ENCODE measurements around the gene COTL1.
"Not testable (repeated sequence)": the region's sequence is repeated elsewhere in the genome, so short reads cannot be mapped to it uniquely, and the experiment has no call there.

COTL1 gene

DNA sequence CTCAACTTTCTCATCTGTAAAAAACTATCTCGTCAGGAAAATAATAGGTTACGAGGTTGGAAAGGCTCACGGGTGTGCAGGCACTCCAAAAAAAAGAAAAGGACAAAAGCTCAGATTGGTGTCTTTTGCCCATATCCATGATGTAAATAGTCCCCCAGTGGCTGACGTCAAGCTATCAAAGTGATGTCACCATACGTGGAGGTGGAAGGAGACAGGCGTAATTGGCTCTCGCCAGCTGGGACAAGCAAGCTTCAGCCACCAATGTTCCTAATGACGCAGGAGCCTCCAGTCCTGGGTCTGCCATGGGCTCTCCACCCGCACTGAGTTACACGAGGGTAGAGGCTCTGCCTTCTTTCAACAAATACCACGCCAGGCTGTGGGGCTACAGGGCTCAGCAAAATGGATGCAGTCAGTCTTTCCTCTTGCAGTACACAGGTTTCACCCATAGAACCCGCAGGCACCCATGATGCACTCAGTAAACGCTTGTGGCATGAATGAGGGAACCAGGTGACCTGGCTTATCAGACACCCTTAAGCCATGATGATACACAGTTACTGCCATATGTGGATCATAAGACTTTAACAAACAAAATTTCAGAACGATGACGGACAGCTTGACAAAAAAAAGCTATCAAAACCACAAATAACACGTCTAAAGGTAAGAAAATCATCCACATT, 50.5 kb downstream of the COTL1 start:
- DNase-seq = no peak

DNA sequence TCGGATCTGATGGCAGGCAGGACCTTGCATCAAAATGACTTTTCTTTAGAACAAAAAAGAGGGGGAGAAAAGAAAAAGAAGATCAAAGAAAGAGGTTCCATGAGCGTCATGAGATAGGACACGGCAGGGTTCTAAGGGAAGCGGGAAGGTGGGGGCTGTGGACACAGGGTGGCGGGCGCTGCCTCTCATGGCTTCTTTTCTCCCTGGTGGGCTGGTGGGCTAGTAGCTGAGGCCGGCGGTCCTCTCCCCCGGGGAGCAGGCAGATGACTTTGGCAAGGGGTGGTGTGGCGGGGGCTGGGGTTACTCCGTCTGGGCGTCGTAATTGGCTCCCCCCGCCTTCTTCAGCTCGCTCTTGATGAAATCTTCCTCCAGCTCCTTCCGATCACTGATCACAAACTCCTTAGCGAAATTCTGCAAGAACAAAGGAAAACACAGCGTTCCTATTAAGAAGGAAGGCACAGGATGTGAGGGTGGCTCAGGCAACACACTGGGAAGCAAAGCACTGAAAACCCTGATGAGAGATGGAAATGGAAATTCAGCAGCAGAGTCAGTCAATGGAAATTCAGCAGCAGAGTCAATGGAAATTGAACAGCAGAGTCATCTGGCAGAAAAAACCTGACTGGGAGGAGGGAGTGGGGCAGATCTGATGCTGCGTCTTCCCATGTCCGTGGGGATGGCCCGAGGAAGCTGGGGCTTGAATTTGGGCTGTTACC, 51.2 kb downstream of the COTL1 start:
- DNase-seq = no peak

DNA sequence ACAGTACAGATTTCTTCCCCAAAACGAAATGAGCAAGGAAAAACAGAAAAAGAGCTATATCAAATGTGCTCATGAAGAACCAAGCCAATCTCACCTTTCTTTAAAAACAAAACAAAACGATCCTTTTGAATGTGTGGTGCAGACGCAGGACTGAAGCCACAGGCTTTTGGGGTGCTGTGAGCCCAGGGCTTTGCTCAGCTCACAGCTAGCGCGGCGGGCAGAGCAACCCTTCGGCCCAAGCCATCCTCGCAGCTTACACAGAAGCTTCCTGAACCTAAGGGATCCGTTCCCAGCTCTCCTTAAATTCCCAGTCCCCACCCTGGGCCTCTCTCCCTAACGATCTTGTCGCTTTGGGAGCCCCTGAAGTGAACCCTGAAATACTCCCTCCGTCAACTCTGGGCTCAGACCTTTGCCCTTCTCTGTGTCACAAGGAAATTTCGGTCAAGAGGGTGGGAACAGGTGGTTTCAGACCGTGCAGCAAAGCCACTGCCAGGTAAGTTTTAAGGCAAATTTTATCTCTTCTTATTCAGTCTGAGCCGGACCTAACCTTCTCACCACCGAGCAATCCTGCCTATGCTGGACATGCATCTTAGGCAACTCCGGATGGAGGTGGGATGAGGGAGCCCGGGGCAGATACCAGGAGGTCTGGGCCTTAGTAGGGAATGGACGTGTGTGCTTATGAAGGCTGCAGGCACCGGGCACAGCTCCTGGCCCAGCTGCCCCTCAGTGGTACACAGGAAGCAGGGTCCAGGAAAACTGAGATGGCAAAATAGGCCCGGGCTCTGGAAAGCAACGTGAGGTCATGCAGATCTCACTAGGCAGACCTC, 52.0 kb downstream of the COTL1 start:
- no peak for DNase-seq

GRCh38 chr16:84563786-84564420, 54.0 kb downstream of the COTL1 start:
- no peak for DNase-seq

DNA sequence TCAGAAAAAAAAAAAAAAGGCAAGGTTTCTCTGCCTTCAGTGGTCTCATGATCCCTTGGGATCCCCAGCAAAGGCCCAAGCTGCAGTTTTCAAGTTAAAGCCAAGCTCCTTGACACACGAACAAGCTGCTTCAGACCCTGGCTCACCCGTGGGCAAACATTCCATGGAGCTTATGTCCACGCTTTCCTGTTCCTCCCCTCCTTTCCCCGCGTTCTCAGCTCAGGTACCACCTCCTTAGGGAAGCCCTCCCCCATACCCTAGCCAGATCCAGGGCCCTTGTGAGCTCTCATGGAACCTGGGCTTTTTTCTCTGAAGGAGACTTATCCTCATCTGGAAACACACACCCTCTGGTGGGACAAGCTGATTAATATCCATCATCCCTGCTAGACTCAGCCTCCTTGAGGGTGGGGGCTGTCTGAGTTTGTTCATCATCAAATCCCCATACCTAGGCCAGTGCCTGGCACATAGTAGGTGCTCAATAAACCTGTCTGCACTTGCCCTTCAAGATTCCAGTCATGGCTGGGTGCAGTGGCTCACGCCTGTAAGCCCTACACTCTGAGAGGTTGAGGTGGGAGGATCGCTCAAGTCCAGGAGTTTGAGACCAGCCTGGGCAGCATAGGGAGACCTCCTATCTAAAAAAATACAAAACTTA, 54.7 kb downstream of the COTL1 start:
- DNase-seq = no peak

DNA sequence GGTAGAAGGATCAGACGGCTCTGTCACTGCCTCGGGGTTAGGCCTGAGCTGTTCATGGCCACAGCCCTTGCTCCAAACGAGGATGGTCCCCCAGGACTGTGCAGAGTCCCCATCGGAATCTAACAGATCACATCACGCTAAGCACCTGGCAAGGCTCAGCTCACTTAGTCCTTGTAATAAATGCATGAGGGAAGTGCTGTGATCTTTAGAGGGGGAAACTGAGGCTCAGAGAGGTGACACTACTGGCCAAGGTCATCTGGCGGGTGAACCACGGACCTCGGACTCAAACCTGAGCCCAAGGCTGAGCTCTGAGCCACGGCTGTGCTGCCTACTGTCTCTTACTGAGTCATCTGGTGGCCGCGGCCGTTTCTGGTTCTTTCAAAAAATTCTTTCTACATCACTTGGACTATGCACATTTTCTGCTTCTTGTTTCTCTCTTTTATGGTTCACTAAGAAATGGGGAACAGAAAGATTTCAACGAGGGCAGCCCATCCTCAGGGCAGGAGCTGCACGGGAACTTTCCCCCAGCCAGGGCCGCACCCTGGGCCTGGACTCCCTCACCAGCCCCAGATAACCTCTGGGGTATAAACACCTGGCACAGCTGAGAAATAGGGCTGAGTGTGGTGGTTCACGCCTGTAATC, 55.6 kb downstream of the COTL1 start:
- no peak for DNase-seq

- DNase-seq = no peak
Observed at GRCh38 chr16:84561291-84561690, 56.6 kb downstream of the COTL1 start.

DNA sequence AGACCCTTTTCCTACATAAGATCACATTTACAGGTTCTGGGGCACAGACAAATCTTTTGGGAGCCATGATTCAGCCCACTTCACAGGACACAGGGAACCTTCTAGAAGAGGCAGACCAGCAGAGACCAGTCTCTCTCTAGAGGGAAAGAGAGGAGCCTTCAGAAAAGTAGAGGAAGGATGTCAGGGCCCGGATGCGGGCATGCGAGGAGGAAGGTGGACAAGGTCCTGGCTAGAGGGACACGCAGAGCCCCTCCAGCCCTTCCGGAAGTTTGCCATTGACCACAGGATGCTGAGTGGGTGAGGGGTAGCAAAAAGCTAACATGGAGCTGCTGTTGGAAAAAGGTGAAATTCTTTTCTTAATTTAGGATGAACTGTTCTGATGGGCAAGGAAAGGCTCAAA, 57.6 kb downstream of the COTL1 start:
- DNase-seq = no peak

DNA sequence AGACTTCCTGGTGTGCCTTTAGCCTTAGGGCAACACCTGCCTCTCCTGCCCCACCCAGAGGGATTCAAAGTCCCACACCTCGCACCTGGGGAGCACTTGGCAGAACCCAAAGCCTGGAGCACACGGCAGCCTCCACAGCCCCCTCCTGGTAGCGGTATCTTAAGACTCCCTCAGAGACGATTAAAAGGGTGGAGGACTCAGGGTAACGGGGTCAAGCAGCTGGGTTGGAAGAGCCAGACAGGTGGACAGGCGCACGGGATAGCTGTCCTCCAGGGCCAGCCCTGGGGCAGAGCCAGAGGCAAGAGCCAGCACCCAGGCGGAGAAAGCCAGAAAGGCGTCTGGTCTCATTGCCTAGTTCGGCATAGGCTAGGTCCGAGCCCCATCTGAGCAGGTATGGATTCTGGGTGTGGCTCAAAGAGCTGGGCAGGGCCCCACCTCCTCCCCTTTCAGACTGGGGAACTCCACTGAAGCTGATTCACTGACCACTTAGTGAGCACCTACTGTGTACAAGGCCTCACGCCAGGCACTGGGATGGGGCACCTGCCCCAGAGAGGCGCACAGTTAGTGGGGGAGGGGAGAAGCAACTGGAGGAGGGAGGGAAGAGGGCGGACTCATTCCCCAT, 58.5 kb downstream of the COTL1 start:
- DNase-seq = no peak

DNA sequence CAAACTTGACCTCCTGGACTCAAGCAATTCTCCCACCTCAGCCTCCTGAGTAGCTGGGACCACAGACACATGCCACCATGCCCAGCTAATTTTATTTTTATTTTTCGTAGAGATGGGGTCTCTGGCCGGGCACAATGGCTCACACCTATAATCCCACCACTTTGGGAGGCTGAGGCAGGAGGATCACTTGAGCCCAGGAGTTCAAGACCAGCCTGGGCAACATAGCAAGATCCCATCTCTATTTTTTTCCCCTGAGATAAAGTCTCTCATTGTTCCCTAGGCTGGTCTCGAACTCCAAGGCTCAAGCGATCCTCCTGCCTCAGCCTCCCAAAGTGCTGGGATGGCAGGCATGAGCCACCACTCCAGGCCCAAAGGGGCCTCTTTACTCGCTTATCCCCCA, 59.0 kb downstream of the COTL1 start:
- DNase-seq = not testable (repeated sequence)

GRCh38 chr16:84557504-84557903, 60.4 kb downstream of the COTL1 start:
- no peak for DNase-seq

DNA sequence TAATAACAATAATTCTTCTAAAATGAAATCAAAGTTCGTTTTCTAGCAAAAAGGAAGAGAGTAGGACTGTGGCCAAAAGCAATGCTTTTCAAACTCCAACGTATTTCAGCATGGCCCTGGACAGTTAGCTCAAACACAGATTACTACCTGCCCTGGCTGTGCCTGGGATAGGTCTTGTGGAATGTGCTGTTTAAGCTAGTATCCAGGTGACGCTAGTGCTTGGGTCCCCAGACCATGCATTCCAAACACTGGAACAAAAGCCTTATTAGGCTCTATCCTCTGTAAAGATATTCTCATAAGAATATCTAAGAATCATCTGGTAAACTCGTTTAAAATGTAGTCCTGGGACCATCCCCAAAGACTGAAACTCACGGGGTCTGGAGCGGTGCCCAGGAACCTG, 60.8 kb downstream of the COTL1 start:
- DNase-seq = no peak

- no peak for DNase-seq
Observed at GRCh38 chr16:84555418-84556196, 62.3 kb downstream of the COTL1 start.

DNA sequence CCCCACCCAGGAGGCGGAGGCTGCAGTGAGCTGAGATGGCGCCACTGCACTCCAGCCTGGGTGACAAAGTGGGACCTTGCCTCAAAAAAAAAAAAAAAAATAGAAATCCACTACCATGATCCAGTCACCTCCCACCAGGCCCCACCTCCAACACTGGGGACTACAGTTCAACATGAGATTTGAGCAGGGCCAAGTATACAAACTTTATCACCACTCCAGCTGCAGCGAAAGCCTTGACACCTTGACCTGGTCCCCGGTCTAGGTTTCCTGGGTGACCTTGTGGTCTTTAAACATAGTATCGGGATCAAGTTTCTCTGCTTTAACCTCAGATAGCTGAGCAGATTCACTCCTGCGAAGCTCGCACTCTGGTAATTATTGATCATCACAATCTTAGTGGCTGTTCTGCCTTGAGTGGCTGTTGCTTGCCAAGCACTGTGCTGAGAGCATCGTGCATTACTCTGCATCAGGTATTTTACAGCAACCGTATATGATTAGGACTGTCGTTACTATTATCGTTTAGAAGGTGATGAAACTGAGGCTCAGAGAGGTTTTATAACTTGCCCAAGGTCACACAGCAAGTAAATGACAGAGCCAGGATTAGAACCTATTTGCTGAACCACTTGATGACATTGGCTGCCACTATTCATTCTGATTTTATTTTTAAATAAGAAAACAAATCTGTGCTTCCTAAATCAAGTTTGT, 63.1 kb downstream of the COTL1 start:
- no peak for DNase-seq

GRCh38 chr16:84553873-84554399, 63.9 kb downstream of the COTL1 start:
- no peak for DNase-seq

DNA sequence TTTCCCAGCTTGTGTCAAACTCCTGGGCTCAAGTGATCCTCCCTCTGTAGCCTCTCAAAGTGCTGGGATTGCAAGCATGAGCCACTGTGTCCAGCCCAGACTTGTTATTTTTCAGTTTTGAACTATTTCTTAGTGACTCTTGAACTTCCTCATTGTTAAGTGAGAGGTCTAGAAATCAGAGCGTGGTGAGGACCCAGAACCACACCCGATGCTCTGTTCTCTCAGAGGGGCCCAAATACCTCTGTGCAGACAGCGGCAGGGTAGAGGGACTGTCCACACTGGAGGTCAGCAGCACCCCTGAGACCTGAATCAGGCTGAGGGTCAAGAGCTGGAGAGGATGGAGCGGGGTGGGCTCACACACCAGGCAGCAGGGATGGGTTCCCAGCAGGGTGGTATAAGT, 65.7 kb downstream of the COTL1 start:
- DNase-seq = no peak

DNA sequence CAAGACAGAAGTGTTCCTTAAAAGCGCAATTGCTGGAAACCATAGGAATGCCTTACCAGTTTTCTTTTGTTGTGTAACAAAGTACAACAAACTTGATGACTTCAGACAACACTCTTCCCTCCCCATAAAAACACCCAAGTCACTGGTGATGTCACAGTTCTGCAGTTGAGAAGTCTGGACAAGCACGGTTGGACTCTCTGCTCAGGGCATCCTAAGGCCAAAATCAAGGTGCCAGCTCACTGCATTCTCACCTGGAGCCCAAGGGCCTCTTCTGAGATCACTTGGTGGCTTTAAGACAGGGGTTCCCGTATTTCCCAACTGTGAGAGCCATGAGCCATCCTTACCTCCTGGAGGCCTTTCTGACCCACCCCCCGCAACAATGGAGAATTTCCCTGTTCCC, 67.8 kb downstream of the COTL1 start:
- DNase-seq = no peak

GRCh38 chr16:84548971-84549844, 68.7 kb downstream of the COTL1 start:
- DNase-seq = no peak

DNA sequence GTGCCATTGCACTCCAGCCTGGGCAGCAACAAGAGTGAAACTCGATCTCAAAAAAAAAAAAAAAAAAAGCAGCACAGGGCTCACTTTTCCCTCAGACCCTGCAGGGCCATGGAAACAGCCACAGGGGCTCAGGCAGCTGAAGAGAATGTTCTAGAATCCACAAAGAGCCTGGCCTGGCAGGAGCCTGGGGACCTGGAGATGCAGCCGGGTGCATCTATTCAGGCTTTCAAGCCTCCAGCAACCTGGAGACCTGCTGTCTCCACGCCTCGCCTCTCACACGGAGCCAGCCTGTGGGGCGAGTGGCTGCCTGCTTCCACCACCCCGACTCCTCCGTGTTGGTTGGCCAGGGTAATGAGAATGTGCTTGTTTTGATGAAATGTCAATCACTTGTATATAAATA, 69.4 kb downstream of the COTL1 start:
- no peak for DNase-seq

All from cortex of kidney (tissue), 1 donor.